HG03025 (cell line): ENCODE measurements around the gene ARMH2.

ENCODE experiments used
- ATAC-seq: cut with Tn5 transposase; IDR thresholded peaks from one replicate; pipeline ENCODE4 v1.9.1; 2021; ENCODE audit warnings: mild to moderate bottlenecking, moderate library complexity; ENCODE audit not compliant: unreplicated experiment, low FRiP score

The ARMH2 gene

GRCh38 chr6:24798740-24799540, at the start of gene ARMH2:
Gene ARMH2 (minus strand): TSS chr6:24798917. CDS start chr6:24798857, 60 bp downstream.
- ATAC-seq = no peak

GRCh38 chr6:24848461-24848860, 49.7 kb upstream of the ARMH2 start:
- no peak for ATAC-seq

GRCh38 chr6:24847402-24847801, 48.7 kb upstream of the ARMH2 start:
- no peak for ATAC-seq

- ATAC-seq = no peak
Measured at GRCh38 chr6:24845578-24845977, 46.9 kb upstream of the ARMH2 start.

DNA sequence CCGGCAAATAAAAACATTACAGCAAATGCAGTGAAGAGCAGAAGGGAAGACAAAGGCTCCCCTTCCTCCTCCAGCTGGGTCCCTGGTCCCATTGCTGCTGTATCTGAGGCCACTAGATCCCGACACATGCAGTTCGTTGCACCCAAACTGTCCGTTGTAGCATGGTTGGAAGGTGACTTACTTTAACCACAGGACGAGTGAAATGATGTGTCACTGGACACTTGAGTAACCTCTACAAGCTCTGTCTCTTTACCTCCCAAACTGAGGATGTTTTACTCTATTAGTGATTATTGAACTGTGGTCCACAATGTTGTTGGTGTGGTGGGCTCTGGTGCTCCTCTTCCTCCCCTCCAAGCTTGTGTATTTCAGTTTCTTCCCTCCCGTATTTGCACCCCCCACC, 46.2 kb upstream of the ARMH2 start:
- ATAC-seq = no peak

DNA sequence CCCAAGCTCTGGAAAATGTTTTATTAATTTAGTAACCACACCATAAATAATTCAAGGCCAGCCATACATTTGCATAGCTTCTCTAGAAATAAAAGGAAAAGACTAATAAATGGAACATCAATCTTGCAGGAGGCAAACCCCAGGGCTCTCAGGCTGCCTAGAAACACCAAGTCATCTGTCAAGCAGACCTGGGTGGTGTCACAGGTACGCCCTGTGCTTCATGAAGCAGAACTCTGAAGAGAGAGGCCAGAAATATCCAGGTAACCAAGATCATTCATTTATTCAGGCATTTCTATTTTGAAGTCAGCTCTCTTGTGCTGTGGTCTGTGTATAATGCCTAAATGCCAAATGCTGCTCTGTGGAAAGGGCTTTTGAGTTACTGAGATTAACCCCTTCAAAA, 45.3 kb upstream of the ARMH2 start:
- no peak for ATAC-seq

DNA sequence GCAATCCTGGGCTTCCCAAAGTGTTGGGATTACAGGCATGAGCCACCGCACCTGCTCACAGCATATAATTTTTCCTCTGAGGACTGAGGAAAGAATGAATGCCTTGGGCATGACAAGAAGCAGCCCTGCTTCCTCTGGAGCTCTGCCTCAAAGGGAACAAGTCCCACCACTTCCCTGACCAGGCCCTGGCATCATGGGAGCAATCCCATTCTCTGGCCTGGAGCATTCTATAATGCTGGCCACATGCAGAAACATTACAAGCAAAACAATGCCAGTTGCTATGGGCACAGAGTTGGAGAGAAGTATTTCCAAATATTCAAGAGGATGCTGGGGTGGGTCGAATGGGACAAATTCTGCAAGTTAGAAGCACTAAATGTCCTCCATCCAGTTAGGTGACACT, 41.5 kb upstream of the ARMH2 start:
- no peak for ATAC-seq

DNA sequence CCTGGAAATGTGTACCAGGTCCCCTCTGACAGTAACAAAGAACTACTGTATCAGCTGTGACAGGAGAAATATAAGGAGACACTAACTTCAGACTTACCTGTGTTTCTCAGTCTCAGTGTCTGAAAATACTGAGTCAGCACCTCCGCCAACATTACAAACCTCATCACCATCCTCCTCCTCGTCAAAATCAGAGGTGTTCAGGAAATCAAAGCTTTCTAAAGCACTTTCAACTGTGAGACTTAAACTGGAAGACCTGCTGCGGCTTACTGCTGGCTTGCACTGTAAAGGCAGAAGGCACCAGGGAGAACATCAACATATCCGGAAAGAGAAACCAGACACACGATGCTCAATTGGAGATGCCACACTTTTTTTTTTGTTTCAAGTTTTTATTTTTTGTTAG, 40.3 kb upstream of the ARMH2 start:
- no peak for ATAC-seq

- no peak for ATAC-seq
Measured at GRCh38 chr6:24838081-24838480, 39.4 kb upstream of the ARMH2 start.

- ATAC-seq = no peak
Measured at GRCh38 chr6:24836109-24836508, 37.4 kb upstream of the ARMH2 start.

DNA sequence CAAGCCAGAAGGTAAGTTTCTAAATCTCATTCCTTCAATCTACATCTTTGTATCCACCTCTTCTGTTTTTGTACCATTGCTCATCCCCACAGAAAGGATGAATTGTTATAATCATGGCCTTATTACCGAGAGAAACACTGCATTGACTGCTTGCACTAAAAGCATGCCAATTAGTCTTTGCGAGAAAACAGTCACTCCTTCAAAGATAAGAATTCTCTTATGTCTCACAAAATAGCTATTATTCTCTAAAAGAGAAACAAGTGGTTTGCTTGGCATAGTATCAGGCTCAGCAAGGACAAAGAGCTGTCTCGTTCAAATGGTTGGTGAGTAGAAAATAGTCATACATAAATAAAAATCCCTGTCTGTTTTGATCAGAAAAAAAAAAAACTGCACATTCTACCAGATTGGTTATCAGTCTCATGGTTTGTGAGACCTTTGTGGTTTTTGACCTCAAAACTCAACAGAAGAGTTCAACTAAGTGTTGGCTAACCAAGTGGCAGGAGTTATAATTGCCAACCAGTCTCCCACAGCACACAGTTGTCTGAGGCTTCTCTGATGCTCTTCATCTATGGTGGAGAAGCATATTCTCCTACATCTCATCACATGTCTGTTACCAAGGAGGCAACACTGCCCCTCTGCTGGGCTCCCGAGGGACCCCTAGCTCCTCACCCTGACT, 35.1 kb upstream of the ARMH2 start:
- ATAC-seq = no peak

- ATAC-seq = no peak
Measured at GRCh38 chr6:24832794-24833193, 34.1 kb upstream of the ARMH2 start.

DNA sequence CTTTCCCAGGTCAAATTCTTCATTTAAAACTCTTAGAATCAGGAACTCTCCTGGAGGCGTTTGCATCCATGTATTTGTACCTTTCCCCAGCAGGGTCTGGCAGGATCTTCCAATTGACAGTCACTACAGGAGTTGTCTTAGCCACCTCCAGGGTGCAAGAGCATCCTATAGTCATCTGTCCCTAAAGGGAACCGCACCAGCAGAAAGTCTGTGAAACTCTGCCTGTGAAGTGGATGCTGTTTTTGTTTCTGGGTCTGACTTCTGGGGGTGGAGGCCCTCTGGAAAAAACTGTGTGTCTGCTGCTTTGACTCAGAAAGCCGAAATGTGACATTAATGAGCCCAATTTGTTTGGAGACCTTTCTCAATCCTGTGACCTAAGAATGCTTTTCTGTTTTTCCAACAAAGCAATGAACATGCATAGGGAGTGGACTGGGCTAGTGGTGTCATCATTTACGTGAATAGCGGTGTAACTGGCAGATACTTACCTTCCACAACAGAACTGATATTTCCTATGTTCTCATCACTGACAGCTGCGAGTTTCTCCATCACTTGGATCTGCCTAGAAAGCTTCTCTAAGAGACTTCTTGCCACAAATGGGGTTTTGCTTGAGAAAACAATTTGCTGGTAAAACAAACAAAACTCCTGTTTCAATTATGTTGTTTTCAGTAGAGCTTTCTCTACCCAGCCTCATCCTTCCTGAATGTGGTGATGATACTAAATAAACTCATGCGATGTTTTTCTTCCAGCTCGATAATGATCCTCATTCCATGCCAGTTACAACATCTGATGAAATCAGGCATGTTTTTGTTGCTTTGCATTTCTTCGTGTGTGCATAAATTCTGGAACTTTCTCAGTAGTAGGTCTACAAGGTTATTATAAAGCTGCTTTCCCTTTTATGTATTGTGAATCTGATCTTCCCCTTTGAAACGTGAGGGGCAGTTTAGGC, 33.3 kb upstream of the ARMH2 start:
- ATAC-seq = no peak

GRCh38 chr6:24829657-24830056, 30.9 kb upstream of the ARMH2 start:
- ATAC-seq = no peak

DNA sequence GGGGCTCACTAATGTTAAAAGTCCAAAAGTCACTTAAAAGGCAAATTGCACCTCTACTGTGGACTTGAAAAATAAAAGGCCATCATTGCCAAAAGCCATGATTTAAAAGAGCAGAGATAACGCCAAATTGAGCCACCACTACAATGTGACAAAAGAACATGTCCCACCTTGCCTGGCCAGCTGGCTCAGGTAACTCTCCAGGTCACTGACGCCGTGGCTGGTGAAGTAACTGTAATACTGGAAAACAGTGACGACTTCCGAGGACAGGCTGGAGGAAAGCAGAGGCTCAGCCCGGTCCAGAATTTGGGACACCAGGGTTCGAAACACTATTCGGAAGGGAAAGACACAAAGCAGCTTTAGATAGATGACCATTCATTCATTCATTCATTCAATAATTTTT, 29.3 kb upstream of the ARMH2 start:
- no peak for ATAC-seq

- ATAC-seq = no peak
Measured at GRCh38 chr6:24827162-24827561, 28.4 kb upstream of the ARMH2 start.

DNA sequence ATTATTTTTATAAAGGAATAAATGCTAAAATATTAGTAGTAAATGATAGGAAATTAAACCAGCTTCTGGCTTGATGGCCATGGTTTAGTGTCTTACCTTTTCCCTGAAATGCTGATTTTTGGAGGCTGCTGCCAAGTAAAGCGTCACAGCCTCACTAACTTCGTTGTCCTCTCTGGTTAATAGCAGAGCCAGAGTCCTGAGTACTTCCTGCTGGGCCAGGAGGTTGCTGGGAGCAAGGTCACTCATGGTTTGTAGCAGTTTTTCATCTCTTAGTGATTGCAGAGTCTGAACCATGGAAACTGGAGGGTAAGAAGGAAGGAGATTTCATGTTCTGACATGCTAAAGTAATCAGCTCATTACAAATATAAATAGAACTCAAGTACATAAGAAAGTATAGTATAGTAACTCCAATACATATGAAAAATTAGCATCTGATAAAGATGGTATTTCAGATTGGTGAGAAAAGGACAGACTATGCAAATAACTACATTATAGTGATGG, 26.5 kb upstream of the ARMH2 start:
- ATAC-seq = no peak

DNA sequence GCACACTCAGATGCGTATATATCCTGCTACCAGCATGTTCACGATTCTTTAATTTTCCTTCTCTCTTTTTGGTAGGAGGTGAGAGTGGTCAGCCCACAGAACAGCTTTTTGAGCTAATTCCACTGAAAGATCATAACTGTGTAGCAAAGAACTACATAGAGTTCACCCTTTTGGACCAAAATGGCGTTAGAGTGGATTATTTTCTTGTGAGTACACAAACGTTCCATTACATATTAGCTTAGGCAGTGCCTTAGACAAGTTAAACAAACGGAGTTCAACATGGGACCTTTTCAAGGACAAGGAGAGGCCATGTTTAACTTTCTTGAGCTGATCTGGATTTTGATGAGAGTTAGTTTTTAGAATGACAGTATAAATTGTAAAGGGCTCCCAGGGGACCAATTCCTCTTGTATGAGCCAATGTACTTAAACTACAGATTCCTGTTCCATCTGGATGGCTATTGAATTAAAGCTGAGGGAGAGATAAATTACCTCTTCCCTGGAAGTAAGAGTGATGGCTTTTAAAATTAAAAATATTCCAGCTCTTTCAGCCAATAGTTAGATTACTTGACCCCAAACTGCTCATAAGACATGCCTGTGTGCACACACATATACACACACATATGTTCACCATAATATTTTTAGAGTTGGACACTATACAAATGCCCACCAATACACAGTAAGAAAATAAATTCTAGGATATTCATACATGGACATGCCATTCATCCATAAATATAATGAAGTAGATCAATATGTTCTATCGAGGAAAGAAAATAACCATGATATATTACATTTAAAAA, 25.6 kb upstream of the ARMH2 start:
- no peak for ATAC-seq

DNA sequence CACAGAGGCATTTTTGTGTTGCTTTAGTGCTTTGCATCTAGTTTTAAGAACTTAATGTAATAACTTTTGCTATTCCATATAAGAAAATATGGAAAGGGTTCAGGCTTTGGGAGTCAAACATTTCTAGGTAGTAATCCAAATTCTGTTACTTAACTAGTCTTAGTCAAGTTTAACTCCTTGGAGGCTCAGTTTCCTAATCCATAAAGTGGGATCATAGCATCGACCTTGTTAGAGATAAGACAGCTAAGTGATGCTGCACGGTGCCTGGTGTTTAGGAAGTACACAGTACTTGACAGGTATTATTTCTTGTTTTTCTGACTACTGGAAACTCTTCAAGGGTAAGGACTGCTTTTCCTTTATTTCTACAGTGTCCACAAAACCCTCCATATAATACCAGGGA, 24.5 kb upstream of the ARMH2 start:
- no peak for ATAC-seq

DNA sequence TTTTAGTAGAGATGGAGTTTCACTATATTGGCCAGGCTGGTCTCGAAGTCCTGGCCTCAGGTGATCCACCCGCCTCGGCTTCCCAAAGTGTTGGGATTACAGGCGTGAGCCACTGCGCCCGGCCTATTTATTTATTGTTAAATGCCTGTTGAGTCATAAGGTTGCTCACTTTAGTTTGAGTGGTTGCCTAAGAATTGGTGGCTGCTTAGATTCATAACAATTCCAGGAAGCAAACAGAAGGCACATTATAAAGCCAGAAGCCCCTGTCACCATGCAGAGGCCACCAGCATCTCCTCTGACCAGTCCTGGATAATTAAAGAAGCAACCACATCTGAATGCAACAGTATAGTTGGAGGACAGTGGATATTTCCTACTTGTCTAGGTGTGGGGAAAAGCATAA, 24.0 kb upstream of the ARMH2 start:
- ATAC-seq = no peak
